H9 (cell line): ENCODE measurements around the gene KLF15. TPM values are rescaled to one million over a fixed set of nuclear protein-coding genes. Genes with fewer than 3 reads are reported as not detected.

Source experiments
- DNase-seq: peaks from one replicate; pipeline ENCODE4 v3.0.0-alpha.2; 2017
- H2AFZ ChIP-seq: one replicate; pipeline ENCODE4 v1.6.1; 2013; ENCODE audit warnings: mild to moderate bottlenecking, low read length, control low read depth, moderate library complexity
- H2AK5ac ChIP-seq: 2 replicates; pipeline ENCODE4 v1.6.1; 2013; ENCODE audit warnings: low read length, control low read depth, mixed read lengths; ENCODE audit not compliant: insufficient read length
- H2BK120ac ChIP-seq: one replicate; pipeline ENCODE4 v1.6.1; 2013; ENCODE audit warnings: low read depth, mild to moderate bottlenecking, low read length, control low read depth, inconsistent platforms; ENCODE audit not compliant: poor library complexity, severe bottlenecking
- H2BK12ac ChIP-seq: 2 replicates; pipeline ENCODE4 v1.6.1; 2013; ENCODE audit warnings: low read length, control low read depth, mixed read lengths, low read depth; ENCODE audit not compliant: insufficient read length
- H2BK15ac ChIP-seq: 2 replicates; pipeline ENCODE4 v1.6.1; 2013; ENCODE audit warnings: low read depth, low read length, control low read depth
- H2BK20ac ChIP-seq: one replicate; pipeline ENCODE4 v1.6.1; 2013; ENCODE audit warnings: low read depth, mild to moderate bottlenecking, low read length, control low read depth, inconsistent platforms; ENCODE audit not compliant: poor library complexity, severe bottlenecking
- H2BK5ac ChIP-seq: 2 replicates; pipeline ENCODE4 v1.6.1; 2013; ENCODE audit warnings: low read length, control low read depth, mixed read lengths; ENCODE audit not compliant: insufficient read length
- H3K14ac ChIP-seq: 2 replicates; pipeline ENCODE4 v1.6.1; 2013; ENCODE audit warnings: low read length, control low read depth; ENCODE audit not compliant: insufficient read depth
- H3K18ac ChIP-seq: 2 replicates; pipeline ENCODE4 v1.6.1; 2013; ENCODE audit warnings: low read depth, mild to moderate bottlenecking, mixed read lengths, low read length, control low read depth; ENCODE audit not compliant: insufficient read length
- H3K23ac ChIP-seq: 2 replicates; pipeline ENCODE4 v1.6.1; 2013; ENCODE audit warnings: low read length, control low read depth, mixed read lengths, low read depth; ENCODE audit not compliant: insufficient read length
- H3K23me2 ChIP-seq: 2 replicates; pipeline ENCODE4 v1.6.1; 2013; ENCODE audit warnings: low read depth, mild to moderate bottlenecking, mixed read lengths, low read length, control low read depth; ENCODE audit not compliant: insufficient read length, poor library complexity, severe bottlenecking
- H3K27ac ChIP-seq: 2 replicates; pipeline ENCODE4 v1.5.1; 2013; ENCODE audit warnings: low read length, control low read depth, mixed read lengths, low read depth; ENCODE audit not compliant: insufficient read length
- H3K27me3 ChIP-seq: 2 replicates; pipeline ENCODE4 v1.6.1; 2013; ENCODE audit warnings: low read length, control low read depth, inconsistent platforms; ENCODE audit not compliant: insufficient read depth
- H3K4ac ChIP-seq: 2 replicates; pipeline ENCODE4 v1.6.1; 2013; ENCODE audit warnings: low read depth, mild to moderate bottlenecking, control low read depth, inconsistent platforms, low read length, moderate library complexity
- H3K4me1 ChIP-seq: 2 replicates; pipeline ENCODE4 v1.6.1; 2013; ENCODE audit warnings: low read length, control low read depth, inconsistent platforms; ENCODE audit not compliant: insufficient read depth
- H3K4me2 ChIP-seq: 2 replicates; pipeline ENCODE4 v1.6.1; 2013; ENCODE audit warnings: low read length, control low read depth, mixed read lengths; ENCODE audit not compliant: insufficient read length, insufficient read depth
- H3K56ac ChIP-seq: 2 replicates; pipeline ENCODE4 v1.6.1; 2013; ENCODE audit warnings: low read depth, mild to moderate bottlenecking, mixed read lengths, low read length, control low read depth; ENCODE audit not compliant: insufficient read length
- H3K79me1 ChIP-seq: 2 replicates; pipeline ENCODE4 v1.6.1; 2013; ENCODE audit warnings: low read depth, mild to moderate bottlenecking, moderate library complexity, low read length, control low read depth, inconsistent platforms; ENCODE audit not compliant: insufficient read depth, poor library complexity, severe bottlenecking
- H3K79me2 ChIP-seq: 2 replicates; pipeline ENCODE4 v1.6.1; 2013; ENCODE audit warnings: low read length, control low read depth, inconsistent platforms; ENCODE audit not compliant: insufficient read depth
- H3K9ac ChIP-seq: 2 replicates; pipeline ENCODE4 v1.6.1; 2013; ENCODE audit warnings: low read length, control low read depth, mixed read lengths; ENCODE audit not compliant: insufficient read length; ENCODE audit errors: extremely low read depth
- H3K9me3 ChIP-seq: one replicate; pipeline ENCODE4 v1.6.1; 2013; ENCODE audit warnings: low read depth, low read length, inconsistent platforms; ENCODE audit not compliant: control insufficient read depth
- H3T11ph ChIP-seq: one replicate; pipeline ENCODE4 v1.6.1; 2013; ENCODE audit warnings: mild to moderate bottlenecking, low read length, control low read depth, inconsistent platforms
- H4K20me1 ChIP-seq: one replicate; pipeline ENCODE4 v1.6.1; 2013; ENCODE audit not compliant: control insufficient read depth, insufficient read length, insufficient read depth
- H4K5ac ChIP-seq: 2 replicates; pipeline ENCODE4 v1.6.1; 2013; ENCODE audit warnings: low read depth, mild to moderate bottlenecking, mixed read lengths, low read length, control low read depth; ENCODE audit not compliant: insufficient read length
- H4K8ac ChIP-seq: replicated peaks from 2 replicates; pipeline ENCODE4 v1.6.1; 2013; ENCODE audit warnings: low read length, control low read depth, mixed read lengths, low read depth; ENCODE audit not compliant: insufficient read length
- H4K91ac ChIP-seq: 2 replicates; pipeline ENCODE4 v1.6.1; 2013; ENCODE audit warnings: low read depth, mild to moderate bottlenecking, moderate library complexity, mixed read lengths, low read length, control low read depth; ENCODE audit not compliant: insufficient read length
- H3K27ac Mint-ChIP-seq, 3 experiments: 2 replicates in 2 of 3; 3 replicates in 1 of 3; pipeline ENCODE4 v1.8.0; 2020 to 2021; ENCODE audit warnings: mixed read lengths in 3 of 3, mild to moderate bottlenecking in 1 of 3, moderate library complexity in 1 of 3
- H3K27me3 Mint-ChIP-seq: 2 replicates; pipeline ENCODE4 v1.8.0; 2021; ENCODE audit warnings: low read depth, mild to moderate bottlenecking, moderate library complexity, mixed read lengths
- H3K36me3 Mint-ChIP-seq, 3 experiments: 2 replicates in 2 of 3; 3 replicates in 1 of 3; pipeline ENCODE4 v1.8.0; 2020 to 2021; ENCODE audit warnings: low read depth in 3 of 3, mixed read lengths in 3 of 3; ENCODE audit not compliant: insufficient read depth in 1 of 3
- H3K4me1 Mint-ChIP-seq, 2 experiments: 2 replicates each; pipeline ENCODE4 v1.8.0; 2020; ENCODE audit warnings: mixed read lengths in 2 of 2
- H3K4me3 Mint-ChIP-seq, 2 experiments: 2 replicates in 1 of 2; 3 replicates in 1 of 2; pipeline ENCODE4 v1.8.0; 2020 to 2021; ENCODE audit warnings: mild to moderate bottlenecking in 2 of 2, mixed read lengths in 2 of 2, moderate library complexity in 1 of 2
- H3K9me3 Mint-ChIP-seq, 2 experiments: 2 replicates in 1 of 2; 3 replicates in 1 of 2; pipeline ENCODE4 v1.8.0; 2020; ENCODE audit warnings: mild to moderate bottlenecking in 2 of 2, mixed read lengths in 2 of 2, moderate library complexity in 1 of 2
- CTCF ChIP-seq: fragments of 200-600 bp; sonication (generic); conservative IDR thresholded peaks from 3 replicates; pipeline ENCODE4 v1.8.0; 2021; ENCODE audit warnings: antibody characterized with exemption, mild to moderate bottlenecking
- WGBS: extraction: QIAGEN DNeasy Blood & Tissue Kit; methylation state at CpG from one replicate; pipeline ENCODE4 v1.1.7; 2013; ENCODE audit warnings: missing lambda C conversion rate, low lambda C conversion rate, mixed read lengths; ENCODE audit not compliant: insufficient read length; ENCODE audit errors: extremely low coverage; 5-methylcytosine and 5-hydroxymethylcytosine counted together
- total RNA-seq: library from RNA; stranded (reverse); gene quantifications from 2 replicates; pipeline ENCODE4 v1.2.1, GENCODE V29; 2021

Gene KLF15
- total RNA-seq, 1 experiment from 2014 or later: 10.8 TPM

- Histone ChIP-seq H4K20me1 (no peaks in the 10 kb centered on the region), H3K56ac (no peak overlapping the region), H3K79me1 (no peaks in the 10 kb centered on the region), H3K9ac (no peak overlapping the region), H4K8ac (no peak overlapping the region), H3K4me2 (no peak overlapping the region), H3K9me3 (no peaks in the 10 kb centered on the region), H2BK12ac (no peak overlapping the region), H2AFZ (no peak overlapping the region), H3T11ph (no peak overlapping the region), H2AK5ac (no peak overlapping the region), H2BK120ac (no peak overlapping the region), H3K27ac (no peak overlapping the region), H3K23ac (no peak overlapping the region), H3K79me2 (no peaks in the 10 kb centered on the region), H2BK20ac (no peak overlapping the region), H3K4ac (no peak overlapping the region), H2BK15ac (no peak overlapping the region), H3K14ac (no peak overlapping the region), H2BK5ac (no peak overlapping the region), H3K23me2 (peaks cover 2% of the 10 kb centered on the region), H4K91ac (no peak overlapping the region), H3K18ac (no peak overlapping the region), H3K4me1 (no peaks in the 10 kb centered on the region), H3K27me3 (no peaks in the 10 kb centered on the region), H4K5ac (no peak overlapping the region)
- no peak for DNase-seq
- peaks cover 6 to 10% of the 10 kb centered on the region in 2 experiments for H3K4me1 Mint-ChIP-seq
- H3K36me3 Mint-ChIP-seq: peaks cover 3 to 16% (median 11%) of the 10 kb centered on the region in 3 experiments; a peak in 5 of 7 replicates
- H3K27ac Mint-ChIP-seq: no peak overlapping the region
- no peaks in the 10 kb centered on the region for H3K9me3 Mint-ChIP-seq
- no peaks in the 10 kb centered on the region; the same call in 1 of the 2 replicates for H3K27me3 Mint-ChIP-seq
- TF ChIP-seq CTCF: no peak
- WGBS: no CpG with 5 or more reads among the region's 10 CpGs
- H3K4me3 Mint-ChIP-seq: no peak overlapping the region
Measured at GRCh38 chr3:126351086-126351770, 6.0 kb downstream of the KLF15 start.
